Smooth muscle cell (in vitro differentiated cells): ENCODE measurements around the gene NCOA5. TPM values are rescaled to one million over a fixed set of nuclear protein-coding genes. Genes with fewer than 3 reads are reported as not detected.
A peak's percentile ranks its signal among the peaks of the same experiment; 100 is the strongest.

Source experiments
- DNase-seq: peaks from one replicate; lab custom pipeline; 2025; ENCODE audit not compliant: unreplicated experiment; lab: John Stamatoyannopoulos, UW
- H2AFZ ChIP-seq: fragments of 200-600 bp; sonication (generic); 2 replicates; pipeline ENCODE4 v1.6.0; 2016; ENCODE audit warnings: antibody characterized with exemption, low read depth, mild to moderate bottlenecking
- H3F3A ChIP-seq: fragments of 200-600 bp; sonication (generic); 2 replicates; pipeline ENCODE4 v1.6.0; 2017; ENCODE audit warnings: antibody characterized with exemption, low read depth
- H3K27ac ChIP-seq: fragments of 200-600 bp; sonication (generic); 2 replicates; pipeline ENCODE4 v1.5.1; 2016; ENCODE audit warnings: low read depth, mild to moderate bottlenecking
- H3K27me3 ChIP-seq: fragments of 200-600 bp; sonication (generic); 2 replicates; pipeline ENCODE4 v1.6.1; 2016; ENCODE audit warnings: low read depth, mild to moderate bottlenecking
- H3K36me3 ChIP-seq: fragments of 200-600 bp; sonication (generic); 2 replicates; pipeline ENCODE4 v1.5.1; 2016; ENCODE audit warnings: low read depth
- H3K4me1 ChIP-seq: fragments of 200-600 bp; sonication (generic); 2 replicates; pipeline ENCODE4 v1.5.1; 2016; ENCODE audit warnings: low read depth
- H3K4me2 ChIP-seq: fragments of 200-600 bp; sonication (generic); 2 replicates; pipeline ENCODE4 v1.6.0; 2016; ENCODE audit warnings: mild to moderate bottlenecking
- H3K4me3 ChIP-seq: fragments of 200-600 bp; sonication (generic); 2 replicates; pipeline ENCODE4 v1.5.1; 2016; ENCODE audit warnings: mild to moderate bottlenecking
- H3K79me2 ChIP-seq: fragments of 200-600 bp; sonication (generic); 2 replicates; pipeline ENCODE4 v1.6.0; 2016; ENCODE audit warnings: low read depth, mild to moderate bottlenecking
- H3K9ac ChIP-seq: fragments of 200-600 bp; sonication (generic); 2 replicates; pipeline ENCODE4 v1.6.0; 2016; ENCODE audit warnings: low read depth
- H3K9me3 ChIP-seq: fragments of 200-600 bp; sonication (generic); replicated peaks from 2 replicates; pipeline ENCODE4 v1.5.1; 2016; ENCODE audit warnings: low read depth
- H4K20me1 ChIP-seq: fragments of 200-600 bp; sonication (generic); 2 replicates; pipeline ENCODE4 v1.6.0; 2016; ENCODE audit warnings: low read depth
- CTCF ChIP-seq: fragments of 200-600 bp; sonication (generic); IDR thresholded peaks from 2 replicates; pipeline ENCODE4 v1.5.1; 2017; ENCODE audit warnings: borderline replicate concordance, mild to moderate bottlenecking, antibody characterized with exemption; ENCODE audit not compliant: insufficient read depth, poor library complexity, severe bottlenecking
- WGBS: methylation state at CpG from one replicate; pipeline ENCODE4 v1.1.7; 2016; ENCODE audit warnings: low lambda C conversion rate; 5-methylcytosine and 5-hydroxymethylcytosine counted together
- polyA plus RNA-seq: library from polyadenylated mRNA; unstranded; fragments of >200 nt; fragmentation: Nextera tagmentation; extraction: Ambion mirVana; gene quantifications from 2 replicates; pipeline ENCODE4 v1.2.1, GENCODE V29; 2016
- total RNA-seq: library from RNA; depleted of rRNA; stranded (reverse); fragments of >200 nt; gene quantifications from 2 replicates; pipeline ENCODE4 v1.2.3, GENCODE V29; 2014

Gene NCOA5
- total and polyA plus RNA-seq, 2 experiments from 2014 or later = 8.3 to 11.4 TPM

GRCh38 chr20:46012921-46013320 is 76.8 kb downstream of the NCOA5 start:
- Histone ChIP-seq H3K36me3 (no peaks in the 10 kb centered on the region), H3K4me3 (no peak overlapping the region), H3K9ac (no peak overlapping the region), H3K4me1 (peaks cover 10% of the 10 kb centered on the region), H2AFZ (no peak overlapping the region), H3K9me3 (no peaks in the 10 kb centered on the region), H3K79me2 (no peaks in the 10 kb centered on the region), H3F3A (no peaks in the 10 kb centered on the region), H4K20me1 (no peaks in the 10 kb centered on the region), H3K4me2 (no peak overlapping the region), H3K27ac (no peak overlapping the region), H3K27me3 (no peaks in the 10 kb centered on the region)
- TF ChIP-seq CTCF = no peak
- 79% methylated on average over 4 of the region's 10 CpGs for WGBS
- no peak for DNase-seq

- Histone ChIP-seq H3K4me2 (no peak overlapping the region), H2AFZ (no peak overlapping the region), H3K9ac (no peak overlapping the region), H3K79me2 (no peaks in the 10 kb centered on the region), H3K9me3 (no peaks in the 10 kb centered on the region), H3K4me3 (no peak overlapping the region), H3K36me3 (no peaks in the 10 kb centered on the region), H4K20me1 (no peaks in the 10 kb centered on the region), H3K4me1 (peaks cover 10% of the 10 kb centered on the region), H3K27me3 (no peaks in the 10 kb centered on the region), H3F3A (no peaks in the 10 kb centered on the region), H3K27ac (no peak overlapping the region)
- 85% methylated on average over 44 of the region's 57 CpGs for WGBS
- TF ChIP-seq CTCF = peak; percentile 32
- no peak for DNase-seq
These were observed 77.9 kb downstream of the NCOA5 start for GRCh38 chr20:46011631-46012482.

Other genes with a start within 250 kb of the NCOA5 start
- 30.2 and 31.9 TPM in 2 replicates for gene ACOT8, start 232.6 kb downstream of the NCOA5 start, total RNA-seq
- gene ACOT8, start 232.6 kb downstream of the NCOA5 start, polyA plus RNA-seq = 32.6 and 43.8 TPM in 2 replicates
- gene ZSWIM3, start 232.3 kb downstream of the NCOA5 start, total RNA-seq = 4.9 and 6.5 TPM in 2 replicates
- gene ZSWIM3, start 232.3 kb downstream of the NCOA5 start, polyA plus RNA-seq = 1.4 and 2.1 TPM in 2 replicates
- gene ZSWIM1, start 208.7 kb downstream of the NCOA5 start, total RNA-seq = 10.5 and 12.2 TPM in 2 replicates
- 5.7 and 6.7 TPM in 2 replicates for gene ZSWIM1, start 208.7 kb downstream of the NCOA5 start, polyA plus RNA-seq
- 0.54 and 1.2 TPM in 2 replicates for gene SPATA25, start 202.3 kb downstream of the NCOA5 start, total RNA-seq
- gene SPATA25, start 202.3 kb downstream of the NCOA5 start, polyA plus RNA-seq = 0.43 TPM in 1 of 2 replicates, not detected in the other
- gene NEURL2, start 198.8 kb downstream of the NCOA5 start, total RNA-seq = 0.31 and 3.3 TPM in 2 replicates
- 3.7 and 4.7 TPM in 2 replicates for gene NEURL2, start 198.8 kb downstream of the NCOA5 start, polyA plus RNA-seq
- 74.8 and 79.7 TPM in 2 replicates for gene CTSA, start 198.6 kb downstream of the NCOA5 start, total RNA-seq
- gene CTSA, start 198.6 kb downstream of the NCOA5 start, polyA plus RNA-seq = 132 and 138 TPM in 2 replicates
- gene PLTP, start 177.8 kb downstream of the NCOA5 start, total RNA-seq = 81.0 and 93.3 TPM in 2 replicates
- gene PLTP, start 177.8 kb downstream of the NCOA5 start, polyA plus RNA-seq = 197 and 262 TPM in 2 replicates
- gene PCIF1, start 155.3 kb downstream of the NCOA5 start, total RNA-seq = 13.5 and 15.4 TPM in 2 replicates
- gene PCIF1, start 155.3 kb downstream of the NCOA5 start, polyA plus RNA-seq = 37.2 and 38.9 TPM in 2 replicates
- 11.2 and 11.6 TPM in 2 replicates for gene ZNF335, start 117.8 kb downstream of the NCOA5 start, total RNA-seq
- 14.2 and 20.7 TPM in 2 replicates for gene ZNF335, start 117.8 kb downstream of the NCOA5 start, polyA plus RNA-seq
- 4.9 and 6.3 TPM in 2 replicates for gene MMP9, start 81.1 kb downstream of the NCOA5 start, total RNA-seq
- 5.9 and 27.2 TPM in 2 replicates for gene MMP9, start 81.1 kb downstream of the NCOA5 start, polyA plus RNA-seq
- 0.09 and 0.40 TPM in 2 replicates for gene SLC12A5, start 60.7 kb downstream of the NCOA5 start, total RNA-seq
- gene SLC12A5, start 60.7 kb downstream of the NCOA5 start, polyA plus RNA-seq = 1.2 and 1.3 TPM in 2 replicates
- 13.8 and 14.5 TPM in 2 replicates for gene CD40, start 28.4 kb upstream of the NCOA5 start, total RNA-seq
- 25.1 and 27.4 TPM in 2 replicates for gene CD40, start 28.4 kb upstream of the NCOA5 start, polyA plus RNA-seq
- gene CDH22, start 218.5 kb upstream of the NCOA5 start, total RNA-seq = not detected in 2 replicates
- not detected in 2 replicates for gene CDH22, start 218.5 kb upstream of the NCOA5 start, polyA plus RNA-seq